ENCODE results near the gene CCDC137. TPM values are rescaled to one million over a fixed set of nuclear protein-coding genes. Genes with fewer than 3 reads are reported as not detected.

CCDC137 gene
- total and polyA plus RNA-seq, 2 donors (not counting 3 experiments of a cell fraction or from before 2014, with no cell fraction given): 12.9 to 32.2 TPM

DNA sequence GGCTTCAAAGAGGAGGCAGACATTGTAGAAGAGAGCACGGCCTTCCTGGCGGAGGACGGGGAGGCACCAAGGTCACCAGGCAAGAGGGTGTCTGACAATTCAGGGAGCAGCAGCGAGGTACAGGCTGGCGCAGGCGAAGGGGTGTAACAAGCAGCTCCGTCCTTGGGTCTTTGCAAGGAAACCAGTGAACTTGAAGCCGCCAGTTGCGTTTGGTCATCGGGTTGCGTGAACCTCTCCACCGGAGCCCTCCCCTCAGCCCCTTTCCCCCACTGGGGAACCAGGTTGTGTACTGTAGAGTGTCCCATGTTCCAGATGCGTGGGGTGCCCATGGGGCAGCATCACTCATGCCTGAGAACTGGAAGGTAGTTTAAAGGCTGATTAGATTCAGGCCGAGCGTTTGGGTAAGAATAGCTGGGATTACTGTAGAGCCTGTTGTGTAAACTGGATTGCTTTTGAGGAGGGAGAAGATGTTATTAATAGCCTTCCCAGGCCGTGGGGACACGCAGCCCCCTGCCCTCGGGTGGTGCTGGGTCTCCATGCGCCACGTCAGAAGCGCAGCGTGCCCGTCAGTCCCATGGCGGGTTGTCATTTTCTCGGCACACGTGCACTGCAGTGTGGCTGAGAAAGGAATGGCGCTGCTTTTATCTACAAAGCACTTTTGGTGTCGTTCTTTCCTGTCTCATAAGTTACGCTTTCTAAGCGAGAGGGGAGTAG is 39.1 kb downstream of the CCDC137 start:
- Histone ChIP-seq H3K9me3 (replicated peaks; ENCODE audit: control insufficient read depth, insufficient read depth, low read length) (no peaks in the 10 kb centered on the region), H3K27ac (ENCODE audit: insufficient read depth, low read depth, low read length) (no peak overlapping the region), H3K36me3 (ENCODE audit: control insufficient read depth in 2 of 2, extremely low read depth in 1 of 2, insufficient read depth in 2 of 2, low read length in 2 of 2) (peaks cover 3 to 27% of the 10 kb centered on the region in 2 experiments), H3K4me1 (ENCODE audit: control insufficient read depth, extremely low read depth, insufficient read depth, low read length) (peaks cover 21% of the 10 kb centered on the region), H3K9me1 (replicated peaks; ENCODE audit: control insufficient read depth, extremely low read depth, insufficient read depth, low read length) (no peaks in the 10 kb centered on the region), H4K20me1 (replicated peaks; ENCODE audit: control insufficient read depth, extremely low read depth, insufficient read depth, low read length) (no peaks in the 10 kb centered on the region), H3K79me2 (ENCODE audit: control insufficient read depth, insufficient read depth, low read length) (peaks cover 30% of the 10 kb centered on the region), H2AFZ (ENCODE audit: low read depth, low read length) (no peak overlapping the region), H3K27me3 (ENCODE audit: control insufficient read depth in 2 of 2, insufficient read depth in 2 of 2, low read length in 2 of 2) (no peaks in the 10 kb centered on the region), H3K4me2 (ENCODE audit: insufficient read depth, low read length) (no peak overlapping the region), H3K9ac (replicated peaks; ENCODE audit: extremely low read depth, insufficient read depth, low read length) (no peak overlapping the region), H3K4me3 (replicated peaks in 1 of 3; ENCODE audit: insufficient read depth in 1 of 3, low read depth in 1 of 3, low read length in 3 of 3) (no peak overlapping the region)
- no peak for TF ChIP-seq POLR2AphosphoS5 (IDR thresholded peaks at IDR 0.05; ENCODE audit: insufficient read depth, low read depth, low read length)
- no peak for TF ChIP-seq MYC (IDR thresholded peaks at IDR 0.05; ENCODE audit: low read depth, low read length)
- no peak for TF ChIP-seq GATA2 (IDR thresholded peaks at IDR 0.05; ENCODE audit: insufficient read depth, insufficient read length, low read depth, low read length)
- TF ChIP-seq JUN (IDR thresholded peaks at IDR 0.05; ENCODE audit: borderline replicate concordance, insufficient read depth, insufficient read length, low read depth): no peak
- no peak for TF ChIP-seq FOS (IDR thresholded peaks at IDR 0.05; ENCODE audit: borderline replicate concordance, insufficient read depth, low read length)
- TF ChIP-seq, protein P1, sequence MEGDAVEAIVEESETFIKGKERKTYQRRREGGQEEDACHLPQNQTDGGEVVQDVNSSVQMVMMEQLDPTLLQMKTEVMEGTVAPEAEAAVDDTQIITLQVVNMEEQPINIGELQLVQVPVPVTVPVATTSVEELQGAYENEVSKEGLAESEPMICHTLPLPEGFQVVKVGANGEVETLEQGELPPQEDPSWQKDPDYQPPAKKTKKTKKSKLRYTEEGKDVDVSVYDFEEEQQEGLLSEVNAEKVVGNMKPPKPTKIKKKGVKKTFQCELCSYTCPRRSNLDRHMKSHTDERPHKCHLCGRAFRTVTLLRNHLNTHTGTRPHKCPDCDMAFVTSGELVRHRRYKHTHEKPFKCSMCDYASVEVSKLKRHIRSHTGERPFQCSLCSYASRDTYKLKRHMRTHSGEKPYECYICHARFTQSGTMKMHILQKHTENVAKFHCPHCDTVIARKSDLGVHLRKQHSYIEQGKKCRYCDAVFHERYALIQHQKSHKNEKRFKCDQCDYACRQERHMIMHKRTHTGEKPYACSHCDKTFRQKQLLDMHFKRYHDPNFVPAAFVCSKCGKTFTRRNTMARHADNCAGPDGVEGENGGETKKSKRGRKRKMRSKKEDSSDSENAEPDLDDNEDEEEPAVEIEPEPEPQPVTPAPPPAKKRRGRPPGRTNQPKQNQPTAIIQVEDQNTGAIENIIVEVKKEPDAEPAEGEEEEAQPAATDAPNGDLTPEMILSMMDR (IDR thresholded peaks at IDR 0.05; ENCODE audit: extremely low read depth in 1 of 2, insufficient read depth in 1 of 2, low read depth in 1 of 2, low read length in 2 of 2): no peak
- TF ChIP-seq POLR2A (IDR thresholded peaks at IDR 0.05; ENCODE audit: low read depth, low read length): no peak
- TF ChIP-seq EZH2 (IDR thresholded peaks at IDR 0.05; ENCODE audit: borderline replicate concordance, low read depth, low read length, severe bottlenecking): no peak
- TF ChIP-seq, protein P2, sequence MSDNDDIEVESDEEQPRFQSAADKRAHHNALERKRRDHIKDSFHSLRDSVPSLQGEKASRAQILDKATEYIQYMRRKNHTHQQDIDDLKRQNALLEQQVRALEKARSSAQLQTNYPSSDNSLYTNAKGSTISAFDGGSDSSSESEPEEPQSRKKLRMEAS (IDR thresholded peaks at IDR 0.05; ENCODE audit: insufficient read depth, insufficient read length): no peak
- intact Hi-C loops (cut with micrococcal nuclease): no loop called here
- CTCF ChIA-PET: no interaction called here
- no peak for DNase-seq (ENCODE audit: low read depth, low spot score)
- no TSS peak for BruUV-seq (replicated peaks)
- no peak for FAIRE-seq
- dilution Hi-C loops (cut with MboI; ENCODE audit: extremely low pct_ligation_motif_present, low sequenced_read_pairs): no loop called here
- POLR2A ChIA-PET: no interaction called here
